ENCODE data around the gene ESM1.
A peak's percentile ranks its signal among the peaks of the same experiment; 100 is the strongest.
"Not testable (repeated sequence)": the region's sequence is repeated elsewhere in the genome, so short reads cannot be mapped to it uniquely, and the experiment has no call there.

ESM1 gene, protein sequence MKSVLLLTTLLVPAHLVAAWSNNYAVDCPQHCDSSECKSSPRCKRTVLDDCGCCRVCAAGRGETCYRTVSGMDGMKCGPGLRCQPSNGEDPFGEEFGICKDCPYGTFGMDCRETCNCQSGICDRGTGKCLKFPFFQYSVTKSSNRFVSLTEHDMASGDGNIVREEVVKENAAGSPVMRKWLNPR

DNA sequence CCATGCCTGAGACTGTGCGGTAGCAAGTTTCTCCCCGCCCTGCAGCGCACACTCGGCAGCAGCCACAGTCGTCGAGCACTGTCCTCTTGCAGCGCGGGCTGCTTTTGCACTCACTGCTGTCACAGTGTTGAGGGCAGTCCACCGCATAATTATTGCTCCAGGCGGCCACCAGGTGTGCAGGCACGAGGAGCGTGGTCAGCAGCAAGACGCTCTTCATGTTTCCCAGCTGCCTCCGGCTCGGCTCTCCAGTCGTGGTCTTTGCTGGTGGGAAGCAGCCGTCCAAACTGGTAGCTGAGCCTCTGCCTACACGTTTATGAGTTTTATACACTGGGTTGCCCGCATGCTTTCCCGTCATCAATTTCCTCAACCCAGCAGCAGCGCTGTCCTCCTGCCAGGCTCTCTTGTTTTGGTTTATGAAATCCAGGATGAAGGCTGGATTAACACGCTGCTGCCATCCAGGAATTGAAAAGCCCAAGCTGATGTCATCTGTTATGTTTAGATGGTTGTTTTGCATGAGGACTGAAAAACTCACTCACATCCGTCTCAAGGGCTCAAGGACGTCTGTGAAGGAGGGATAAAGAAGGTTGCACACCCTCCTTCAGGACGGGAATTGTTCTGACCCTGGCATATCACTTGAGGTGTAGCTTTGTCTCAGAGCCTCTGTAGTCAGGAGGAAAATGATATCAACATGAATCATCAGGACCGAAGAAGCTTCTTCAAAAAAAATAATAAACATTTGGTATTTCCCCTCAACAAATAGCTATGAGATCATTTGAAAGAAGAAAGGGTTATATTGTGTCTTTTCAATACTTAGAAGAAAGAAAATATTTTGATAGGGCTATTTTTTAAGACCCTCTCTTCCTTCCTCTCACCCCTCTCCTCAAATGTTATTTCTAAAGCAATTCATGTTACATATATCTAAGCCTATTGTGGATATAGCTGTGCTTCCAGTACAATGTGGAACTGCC, at the start of gene ESM1:
TSS of gene ESM1 (minus strand) at position 293 of the 968 bp plus-strand sequence. CDS start at position 217, 76 bp downstream.
- no peak for DNase-seq

DNA sequence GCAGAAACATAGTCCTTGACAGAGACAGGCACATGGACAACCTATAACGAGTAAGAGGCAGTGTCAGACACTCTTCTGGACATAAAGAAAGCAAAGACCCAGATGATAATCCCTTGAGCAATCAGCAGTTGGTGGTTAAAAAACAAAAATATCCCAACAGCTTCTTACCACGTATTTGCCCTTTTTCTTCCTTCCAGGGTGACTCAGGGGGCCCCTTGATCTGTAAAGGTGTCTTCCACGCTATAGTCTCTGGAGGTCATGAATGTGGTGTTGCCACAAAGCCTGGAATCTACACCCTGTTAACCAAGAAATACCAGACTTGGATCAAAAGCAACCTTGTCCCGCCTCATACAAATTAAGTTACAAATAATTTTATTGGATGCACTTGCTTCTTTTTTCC, 48.2 kb upstream of the ESM1 start:
- DNase-seq: no peak

DNA sequence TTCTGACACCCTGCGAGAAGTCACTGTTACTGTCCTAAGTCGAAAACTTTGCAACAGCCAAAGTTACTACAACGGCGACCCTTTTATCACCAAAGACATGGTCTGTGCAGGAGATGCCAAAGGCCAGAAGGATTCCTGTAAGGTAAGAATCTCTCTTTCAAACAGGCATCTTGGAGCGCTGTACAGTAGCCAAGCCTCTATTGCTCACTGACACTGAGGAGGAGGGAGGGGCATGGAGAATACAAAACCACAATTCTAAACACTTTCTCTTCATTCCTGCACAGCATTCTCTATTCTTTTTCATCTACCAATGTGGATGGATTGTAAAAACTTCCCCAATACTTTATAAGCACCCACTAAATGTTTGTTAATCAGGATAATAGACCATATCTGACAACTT, 46.1 kb upstream of the ESM1 start:
- DNase-seq: no peak

DNA sequence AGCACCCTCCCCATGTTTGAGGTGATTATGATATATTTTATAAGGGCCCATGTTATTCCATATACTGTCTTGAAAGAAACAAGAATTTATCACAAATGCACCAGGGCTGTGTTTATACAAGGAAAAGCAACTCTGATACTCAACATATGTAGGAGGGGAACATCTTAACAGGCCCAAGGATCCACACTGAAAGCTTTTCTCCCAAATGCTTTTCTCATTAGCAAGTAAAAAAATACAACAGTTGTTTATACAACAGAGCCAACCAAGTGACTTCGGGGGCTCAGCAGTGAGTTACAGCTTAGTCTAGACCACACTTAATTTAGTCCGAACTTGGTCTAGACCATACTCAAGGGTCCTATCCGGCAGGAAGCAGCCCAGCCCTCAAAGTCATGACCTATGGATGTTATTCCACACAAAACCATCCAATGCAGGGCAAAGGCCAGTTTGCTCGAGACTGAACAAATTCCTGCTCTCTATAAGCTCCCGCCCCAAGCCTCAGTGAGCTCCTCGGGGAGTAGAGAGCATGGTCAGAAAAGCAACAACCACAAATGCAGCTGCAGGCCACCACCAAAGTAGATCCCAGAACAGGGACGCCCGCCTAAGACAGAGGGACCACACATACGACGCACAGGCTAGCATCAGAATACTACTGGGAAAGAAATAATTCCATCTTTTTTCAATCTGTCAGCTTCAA, 45.4 kb upstream of the ESM1 start:
- DNase-seq: no peak

DNA sequence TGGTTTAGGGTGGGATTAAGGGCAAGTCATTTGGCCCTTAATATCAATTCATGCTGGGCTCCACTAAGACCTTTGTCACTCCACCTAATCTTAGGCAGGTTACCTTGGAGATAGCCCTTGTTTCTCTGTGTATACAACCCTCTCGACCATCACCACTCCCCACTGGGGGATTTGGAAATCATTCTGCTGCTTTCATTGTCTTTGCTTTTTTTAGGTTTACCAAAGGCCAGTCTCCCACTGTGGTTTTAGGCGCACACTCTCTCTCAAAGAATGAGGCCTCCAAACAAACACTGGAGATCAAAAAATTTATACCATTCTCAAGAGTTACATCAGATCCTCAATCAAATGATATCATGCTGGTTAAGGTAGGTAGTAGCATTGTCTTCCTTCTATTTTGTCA, 44.8 kb upstream of the ESM1 start:
- DNase-seq: no peak

DNA sequence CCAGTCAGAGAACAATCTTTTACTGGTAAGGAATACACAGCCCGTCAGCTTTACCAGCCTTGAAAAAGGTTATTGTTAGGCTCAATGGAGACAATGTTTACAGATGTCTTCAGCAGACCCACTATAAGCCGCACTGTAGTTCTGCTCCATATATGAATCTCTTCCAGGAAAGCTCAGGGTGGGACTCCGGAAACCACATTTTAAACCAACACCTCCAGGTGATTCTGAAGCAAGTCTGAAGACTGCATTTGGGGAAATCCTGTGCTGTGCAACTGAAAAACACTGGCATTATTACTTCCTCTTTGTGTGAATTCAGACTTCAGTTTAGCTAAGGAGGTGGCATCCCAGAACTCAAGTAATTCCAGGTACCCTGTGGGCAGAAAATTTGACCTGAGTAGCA, 42.2 kb upstream of the ESM1 start:
- peak; percentile 16 to 17 for DNase-seq

DNA sequence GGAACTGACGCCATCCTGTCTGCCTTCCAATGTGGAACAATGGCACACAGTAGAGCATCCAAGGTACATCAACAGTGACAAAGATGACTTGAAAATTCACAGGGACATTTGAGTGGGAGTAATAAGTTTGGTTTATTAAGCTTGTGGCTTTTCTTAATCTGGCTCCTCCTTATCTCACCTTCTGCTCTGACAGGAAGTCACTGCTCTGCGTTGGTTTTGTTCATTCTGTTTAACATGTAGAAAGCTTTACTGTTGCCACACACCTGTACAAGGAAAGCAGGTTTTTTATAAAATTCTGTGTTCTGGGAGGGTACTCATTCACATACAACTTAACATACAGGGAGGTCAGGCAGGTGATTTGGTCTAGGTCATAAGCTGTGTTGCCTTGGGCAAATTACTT, 37.1 kb upstream of the ESM1 start:
- no peak for DNase-seq

DNA sequence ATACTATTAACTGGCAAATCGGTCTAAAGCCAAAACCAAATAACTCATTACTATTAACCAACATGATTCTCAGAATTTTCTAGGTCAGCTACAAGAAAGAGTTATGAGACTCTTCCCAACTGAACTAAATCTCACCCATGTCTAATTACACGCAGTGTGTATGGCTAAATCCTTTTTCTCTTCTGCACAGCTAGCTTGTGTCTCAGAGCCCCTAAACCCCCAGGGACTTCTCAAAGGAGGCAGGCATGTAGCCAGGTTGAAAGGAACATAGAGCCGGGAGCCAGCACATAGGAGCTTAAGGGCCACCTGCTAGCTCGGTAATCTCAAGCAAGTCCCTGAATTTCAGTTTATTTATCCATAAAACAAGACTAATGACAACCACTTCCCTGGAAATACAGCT, 36.4 kb upstream of the ESM1 start:
- DNase-seq: no peak

DNA sequence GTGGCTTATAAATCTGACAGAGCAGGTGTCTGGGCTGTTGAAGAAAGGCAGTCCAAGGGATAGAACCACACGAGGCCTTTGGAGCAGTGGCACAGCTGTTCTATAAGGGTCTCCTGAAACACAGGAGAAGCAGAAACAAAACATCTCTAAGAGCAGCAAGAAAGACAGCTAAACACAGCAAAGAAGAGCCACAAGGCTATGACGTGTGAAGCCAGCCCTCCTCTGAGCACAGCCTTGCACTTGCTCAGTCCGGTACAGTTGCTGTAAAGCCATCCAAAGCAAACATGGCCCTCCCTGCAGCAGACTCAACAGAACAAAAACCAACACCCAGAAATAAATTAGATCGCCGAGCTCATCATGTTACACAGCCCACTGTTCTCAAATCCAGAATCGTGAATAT, 36.0 kb upstream of the ESM1 start:
- no peak for DNase-seq

DNA sequence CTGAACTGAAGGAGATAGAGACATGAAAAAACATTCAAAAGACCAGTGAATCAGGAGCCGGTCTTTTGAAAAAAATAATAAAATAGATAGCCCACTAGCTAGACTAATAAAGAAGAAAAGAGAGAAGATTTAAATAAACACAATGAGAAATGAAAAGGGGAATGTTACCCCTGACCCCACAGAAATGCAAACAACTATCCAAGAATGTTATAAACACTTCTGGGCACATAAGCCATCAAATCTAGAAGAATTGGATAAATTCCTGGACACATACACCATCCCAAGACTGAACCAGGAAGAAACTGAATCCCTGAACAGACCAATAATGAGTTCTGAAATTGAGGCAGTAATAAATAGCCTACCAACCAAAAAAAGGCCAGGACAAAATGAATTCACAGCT, 24.8 kb upstream of the ESM1 start:
- DNase-seq: not testable (repeated sequence)

DNA sequence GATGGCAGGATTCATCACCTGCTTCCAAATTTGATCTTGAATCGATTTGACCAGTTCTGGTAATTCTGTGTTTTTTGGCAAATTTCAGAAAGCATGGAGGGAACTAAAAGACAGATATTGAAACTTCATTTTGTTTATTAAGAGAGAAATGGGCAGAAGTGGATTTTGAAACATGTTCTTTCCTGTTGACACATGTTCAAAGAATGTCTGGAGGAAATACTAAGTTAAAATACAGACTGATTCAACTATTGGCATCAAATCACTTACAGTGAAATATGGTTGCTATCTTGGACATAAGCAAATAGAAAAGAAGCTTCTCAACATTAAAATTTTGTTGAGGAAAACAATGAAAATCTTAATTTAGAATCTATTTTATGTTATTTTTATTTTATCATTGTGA, 19.3 kb upstream of the ESM1 start:
- no peak for DNase-seq

DNA sequence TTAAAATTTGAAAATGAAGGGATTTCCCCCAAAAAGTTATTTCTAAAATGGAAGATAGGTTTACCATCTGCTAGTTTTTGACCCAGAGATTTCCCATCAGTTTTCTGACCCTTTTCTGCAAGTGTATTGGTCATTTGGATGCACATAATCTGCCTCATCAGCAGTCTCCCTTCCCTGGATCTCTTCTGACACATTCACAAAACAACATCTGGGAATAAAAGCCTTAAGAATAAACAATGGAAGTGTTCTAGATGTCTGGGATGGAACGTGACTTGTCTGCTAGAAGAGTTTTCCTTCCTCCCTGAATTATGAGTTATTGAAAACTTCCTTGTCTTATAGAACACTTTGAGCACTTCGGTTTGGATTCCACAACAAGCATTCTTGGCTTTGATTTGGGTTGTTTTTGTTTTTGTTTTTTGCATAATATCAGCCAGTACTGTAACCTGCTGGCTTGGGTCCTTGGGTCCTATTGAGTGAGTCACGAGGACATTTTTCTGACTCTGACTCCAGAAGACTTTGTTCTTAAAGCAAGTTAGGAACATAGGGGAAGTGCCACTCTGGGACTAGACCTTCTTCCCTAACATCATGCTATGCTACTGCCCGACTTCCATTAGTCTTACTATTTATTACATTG, 18.2 kb upstream of the ESM1 start:
- DNase-seq: no peak

DNA sequence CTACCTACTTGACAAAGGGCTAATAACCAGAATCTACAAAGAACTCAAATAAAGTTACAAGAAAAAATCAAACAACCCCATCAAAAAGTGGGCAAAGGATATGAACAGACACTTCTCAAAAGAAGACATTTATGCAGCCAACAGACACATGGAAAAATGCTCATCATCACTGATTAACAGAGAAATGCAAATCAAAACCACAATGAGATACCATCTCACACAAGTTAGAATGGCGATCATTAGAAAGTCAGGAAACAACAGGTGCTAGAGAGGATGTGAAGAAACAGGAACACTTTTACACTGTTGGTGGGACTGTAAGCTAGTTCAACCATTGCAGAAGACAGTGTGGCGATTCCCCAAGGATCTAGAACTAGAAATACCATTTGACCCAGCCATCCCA, 16.8 kb upstream of the ESM1 start:
- DNase-seq: not testable (repeated sequence)

DNA sequence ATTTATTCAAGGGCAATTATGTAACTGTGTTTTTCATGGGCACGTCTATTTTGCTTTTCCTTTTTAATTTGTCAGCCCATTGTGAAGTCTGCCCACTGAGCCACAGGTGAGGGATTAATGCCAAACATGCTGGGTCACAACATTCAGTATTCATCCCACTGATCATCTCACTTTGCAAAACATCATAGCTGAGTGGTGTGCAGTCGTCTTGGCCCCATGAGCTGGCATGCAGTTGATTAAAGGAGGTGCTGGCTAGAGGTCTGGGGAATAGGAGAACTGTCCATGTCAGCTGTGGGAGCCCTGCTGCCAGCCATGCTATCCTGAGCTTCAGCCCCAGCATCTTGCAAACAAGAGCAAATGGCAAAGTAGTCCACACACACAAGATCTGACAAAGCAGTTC, 11.7 kb upstream of the ESM1 start:
- no peak for DNase-seq

DNA sequence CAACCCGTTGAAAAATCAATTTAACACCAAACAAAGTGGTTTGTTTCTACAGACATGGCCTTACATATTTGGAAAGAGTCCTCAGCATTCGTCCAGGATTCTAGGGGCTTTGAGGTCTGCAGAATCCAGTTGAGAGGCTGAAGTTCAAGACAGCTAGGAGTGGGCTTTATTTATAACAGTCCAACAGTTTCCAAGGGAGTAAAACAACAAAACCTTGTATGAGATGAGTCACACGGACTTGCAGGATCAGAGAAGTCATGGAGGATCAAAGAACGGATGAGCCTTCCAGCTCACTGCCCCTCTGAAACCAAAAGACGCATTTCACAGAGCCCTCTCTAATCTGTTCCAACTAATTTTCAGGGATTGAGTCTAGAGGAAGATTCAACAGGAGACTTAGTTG, 11.1 kb upstream of the ESM1 start:
- no peak for DNase-seq

DNA sequence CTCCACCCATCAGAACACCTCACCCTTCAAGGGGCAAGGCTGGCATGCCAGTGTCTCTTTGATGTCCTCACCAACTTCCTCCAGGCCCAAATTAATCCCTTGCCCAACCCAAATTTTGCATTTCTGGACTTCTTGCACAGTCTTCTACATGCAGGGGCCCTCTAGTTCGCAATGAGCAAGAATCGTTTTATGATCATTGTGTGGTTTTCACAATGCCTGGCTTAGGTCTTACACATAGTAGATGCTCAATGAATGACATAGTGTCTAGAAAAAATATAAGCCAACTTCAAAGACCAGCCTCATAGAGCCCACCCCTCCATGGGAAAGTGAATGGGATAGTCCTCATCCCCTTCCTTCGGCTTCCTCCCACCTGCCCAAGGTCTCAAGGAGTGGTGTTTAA, 9.8 kb upstream of the ESM1 start:
- no peak for DNase-seq

DNA sequence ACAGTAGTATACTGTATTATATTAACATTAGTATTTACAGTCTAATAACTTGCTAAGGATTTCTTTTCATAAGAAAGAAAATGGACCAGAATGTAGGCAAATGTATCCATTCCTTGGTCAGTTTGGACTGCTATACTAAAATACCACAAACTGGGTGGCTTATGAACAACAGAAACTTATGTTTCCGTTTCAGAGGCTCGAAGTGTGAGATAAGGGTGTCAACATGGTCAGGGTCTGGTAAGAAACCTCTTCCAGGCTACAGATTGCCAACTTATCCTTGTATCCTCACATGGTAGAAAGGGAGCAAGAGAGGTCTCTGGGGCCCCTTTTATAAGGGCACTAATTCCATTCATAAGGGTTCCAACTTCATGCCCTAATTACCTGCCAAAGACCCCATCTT, 9.2 kb upstream of the ESM1 start:
- no peak for DNase-seq

DNA sequence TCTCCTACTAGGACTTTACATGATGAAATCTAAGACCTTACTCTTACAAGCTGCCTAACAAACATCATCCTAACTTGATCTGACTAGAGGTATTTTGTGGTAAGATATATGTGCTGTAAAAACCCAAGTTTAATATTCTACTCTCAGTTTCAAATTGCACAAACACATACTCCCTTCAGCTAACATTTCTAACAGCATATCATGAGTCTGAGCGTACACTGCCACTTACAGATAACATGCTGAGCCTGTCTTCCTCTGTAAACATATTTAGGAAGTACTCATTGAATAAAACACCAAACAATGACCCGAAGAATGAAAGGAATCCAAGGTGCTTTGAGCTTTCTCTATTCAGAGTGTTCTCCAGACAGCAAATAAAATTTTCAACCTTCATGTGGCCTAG, 7.9 kb upstream of the ESM1 start:
- no peak for DNase-seq

DNA sequence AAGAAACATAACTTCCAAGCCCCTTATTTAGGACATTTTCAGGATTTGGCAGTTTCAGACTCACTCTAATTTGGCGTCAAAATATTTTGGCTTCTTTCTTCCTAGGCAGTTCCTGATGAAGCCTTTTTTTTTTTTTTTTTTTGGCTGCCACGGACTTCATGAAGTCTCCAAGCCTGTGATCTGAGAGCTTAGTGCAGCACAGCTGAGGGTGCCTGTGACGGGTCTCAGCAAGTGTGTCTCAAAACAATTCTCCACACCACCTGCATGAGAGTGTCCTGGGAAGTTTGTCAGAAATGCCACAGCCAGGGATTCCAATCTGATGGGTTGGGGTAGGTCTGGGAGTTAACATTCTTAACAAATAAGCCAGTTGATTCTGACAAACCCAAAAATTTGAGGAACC, 6.0 kb upstream of the ESM1 start:
- DNase-seq: no peak

DNA sequence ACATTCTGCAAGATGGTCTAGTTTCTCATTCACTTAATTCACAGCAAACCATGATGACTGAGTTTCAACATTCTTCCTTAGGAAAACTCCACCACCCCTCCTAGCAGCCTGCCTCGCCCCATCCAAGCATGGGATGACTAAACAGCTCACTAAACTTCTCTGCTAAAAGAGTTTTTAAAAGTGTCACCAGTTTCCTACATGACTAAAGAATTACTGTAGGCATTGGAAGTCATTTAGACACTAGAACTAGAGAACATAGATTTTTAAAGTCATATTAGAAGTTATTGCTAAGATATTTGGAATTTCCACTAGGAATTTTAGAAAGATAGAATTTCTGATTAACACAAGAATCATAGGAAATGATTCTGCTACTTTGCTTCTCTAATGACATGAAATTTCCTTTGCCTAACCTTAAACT, 5.5 kb upstream of the ESM1 start:
- DNase-seq: no peak

DNA sequence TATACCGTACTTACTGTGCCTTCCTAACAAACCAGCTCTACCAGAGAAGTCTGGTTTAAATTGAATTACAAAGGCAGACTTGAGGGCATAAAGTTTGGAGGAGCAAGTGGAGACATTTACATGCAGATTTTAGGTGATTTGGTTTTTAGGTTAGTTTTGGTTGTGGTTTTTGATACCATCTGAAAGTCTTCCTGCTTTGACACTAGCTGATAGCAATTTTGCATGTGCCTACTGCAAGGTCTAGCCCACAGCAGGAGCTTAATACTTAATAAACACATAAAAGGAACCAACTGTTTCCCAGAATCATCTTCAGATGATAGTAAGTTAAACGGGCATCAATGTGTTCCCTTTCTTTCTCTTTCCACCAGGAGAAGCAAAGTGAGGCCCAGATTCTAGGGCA, 3.4 kb upstream of the ESM1 start:
- no peak for DNase-seq

DNA sequence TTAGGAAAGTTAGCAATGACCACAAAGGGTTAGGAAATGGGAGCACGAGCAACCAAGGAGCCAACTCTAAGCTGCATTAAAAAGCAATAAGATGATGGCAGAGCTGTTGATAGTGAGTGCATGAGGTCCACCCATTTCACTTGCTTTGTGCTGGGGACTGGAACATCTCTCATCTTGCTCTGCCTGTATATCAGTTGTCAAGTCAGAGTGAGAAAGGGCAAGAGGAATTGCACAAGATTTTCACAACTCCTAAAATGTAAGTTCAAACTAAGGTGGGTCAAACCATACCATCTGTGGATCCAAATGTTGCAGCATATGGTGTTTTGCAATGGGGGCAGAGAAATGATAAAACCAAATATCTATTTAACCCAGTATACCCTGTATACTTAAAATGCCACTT, 2.8 kb upstream of the ESM1 start:
- DNase-seq: no peak

DNA sequence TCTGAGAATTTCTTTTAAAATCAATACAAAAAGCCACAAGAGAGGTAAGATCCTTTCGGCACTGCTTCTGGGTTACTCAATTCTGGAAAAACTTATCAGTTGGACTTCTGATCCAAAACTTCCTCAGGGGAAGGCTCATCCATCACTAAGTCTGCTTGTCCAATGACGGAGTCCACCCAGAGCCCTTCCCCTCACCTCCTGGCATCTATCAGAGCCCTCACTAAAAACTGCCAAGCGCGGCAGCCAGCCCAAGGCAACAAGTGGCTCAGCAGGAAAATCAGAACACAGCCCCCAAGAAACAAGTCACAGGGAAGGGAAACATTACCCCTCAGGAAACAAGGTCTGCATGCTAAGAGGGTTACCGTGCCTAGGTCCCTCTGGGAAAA, 869 bp upstream of the ESM1 start:
- DNase-seq: no peak

DNA sequence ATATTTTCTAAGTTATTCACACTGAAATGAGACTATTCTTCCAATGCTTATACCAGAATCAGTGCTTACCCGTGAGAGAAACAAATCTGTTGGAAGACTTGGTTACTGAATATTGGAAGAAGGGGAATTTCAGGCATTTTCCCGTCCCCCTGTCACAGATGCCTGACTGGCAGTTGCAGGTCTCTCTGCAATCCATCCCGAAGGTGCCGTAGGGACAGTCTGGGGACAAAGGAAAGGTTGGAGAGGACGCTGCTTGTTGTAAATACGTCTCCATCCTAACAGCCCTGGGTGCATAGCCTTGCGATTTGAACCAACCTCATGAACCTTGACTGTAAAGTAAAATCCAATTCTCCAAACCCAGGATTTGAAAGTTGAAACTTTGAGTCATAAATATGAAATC, 3.5 kb downstream of the ESM1 start:
- no peak for DNase-seq

All from activated CD4-positive, alpha-beta T cell treated with anti-CD3 and anti-CD28 coated beads for 4 hours (primary cell).